ENCODE data around the gene SLC13A5.

- TF ChIP-seq, protein P1, sequence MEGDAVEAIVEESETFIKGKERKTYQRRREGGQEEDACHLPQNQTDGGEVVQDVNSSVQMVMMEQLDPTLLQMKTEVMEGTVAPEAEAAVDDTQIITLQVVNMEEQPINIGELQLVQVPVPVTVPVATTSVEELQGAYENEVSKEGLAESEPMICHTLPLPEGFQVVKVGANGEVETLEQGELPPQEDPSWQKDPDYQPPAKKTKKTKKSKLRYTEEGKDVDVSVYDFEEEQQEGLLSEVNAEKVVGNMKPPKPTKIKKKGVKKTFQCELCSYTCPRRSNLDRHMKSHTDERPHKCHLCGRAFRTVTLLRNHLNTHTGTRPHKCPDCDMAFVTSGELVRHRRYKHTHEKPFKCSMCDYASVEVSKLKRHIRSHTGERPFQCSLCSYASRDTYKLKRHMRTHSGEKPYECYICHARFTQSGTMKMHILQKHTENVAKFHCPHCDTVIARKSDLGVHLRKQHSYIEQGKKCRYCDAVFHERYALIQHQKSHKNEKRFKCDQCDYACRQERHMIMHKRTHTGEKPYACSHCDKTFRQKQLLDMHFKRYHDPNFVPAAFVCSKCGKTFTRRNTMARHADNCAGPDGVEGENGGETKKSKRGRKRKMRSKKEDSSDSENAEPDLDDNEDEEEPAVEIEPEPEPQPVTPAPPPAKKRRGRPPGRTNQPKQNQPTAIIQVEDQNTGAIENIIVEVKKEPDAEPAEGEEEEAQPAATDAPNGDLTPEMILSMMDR (conservative IDR thresholded peaks at IDR 0.05; ENCODE audit: low read length) = no peak
- no peak for TF ChIP-seq EZH2phosphoT487 (IDR thresholded peaks at IDR 0.05; ENCODE audit: borderline replicate concordance)
These were observed 16.4 kb upstream of the SLC13A5 start for GRCh38 chr17:6729531-6729930.
